Germinal center (tissue), 1 donor: ENCODE results near the gene RECQL5.
A peak's percentile ranks its signal among the peaks of the same experiment; 100 is the strongest.

Experiments used
- DNase-seq: peaks from one replicate; pipeline ENCODE4 v3.0.0; 2012; ENCODE audit warnings: mixed read lengths, low spot score

RECQL5 gene

DNA sequence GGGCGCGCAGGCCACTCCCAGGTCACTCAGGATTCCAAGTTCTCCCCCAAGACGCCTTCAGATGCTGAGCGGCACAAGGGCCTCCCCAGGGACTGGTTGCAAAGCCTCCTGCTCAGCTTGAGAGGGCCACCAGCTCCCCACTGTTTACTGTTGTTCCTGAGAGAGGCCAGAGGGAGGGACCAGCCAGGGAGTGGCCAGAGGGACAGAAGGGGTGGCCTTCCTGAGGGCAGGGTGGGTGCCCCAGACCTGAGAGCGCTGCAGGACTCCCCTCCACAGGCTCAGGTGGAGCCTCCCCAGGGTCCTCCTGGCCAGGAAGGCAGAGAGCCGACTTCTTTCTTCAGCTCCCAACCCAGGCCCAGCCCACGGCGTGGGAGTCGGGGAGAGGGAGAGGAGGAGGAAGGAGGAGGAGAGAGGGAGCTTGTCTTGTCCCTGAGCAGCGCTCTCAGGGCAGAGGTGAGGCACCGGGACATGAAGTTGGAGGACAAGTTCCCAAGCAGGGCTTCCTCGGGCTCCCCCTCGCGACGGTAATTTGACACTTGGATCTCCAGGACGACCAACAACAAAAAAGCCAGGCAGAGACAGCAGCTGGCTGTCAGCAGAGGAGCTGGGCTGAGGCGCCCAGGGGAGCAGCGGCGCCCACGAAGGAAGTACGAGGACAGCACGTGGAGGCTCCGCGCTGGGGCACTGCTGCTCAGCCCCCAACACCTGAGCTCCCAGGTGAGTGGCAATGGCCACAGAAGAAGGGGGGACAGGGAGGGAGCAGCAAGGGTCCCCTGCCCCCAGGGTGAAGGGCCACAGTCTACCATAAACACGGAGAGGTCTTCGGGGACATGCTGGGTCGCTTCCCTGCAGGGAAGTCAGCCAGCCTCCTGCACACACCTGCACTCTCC, 33.2 kb downstream of the RECQL5 start:
- peak; percentile 77 for DNase-seq

DNA sequence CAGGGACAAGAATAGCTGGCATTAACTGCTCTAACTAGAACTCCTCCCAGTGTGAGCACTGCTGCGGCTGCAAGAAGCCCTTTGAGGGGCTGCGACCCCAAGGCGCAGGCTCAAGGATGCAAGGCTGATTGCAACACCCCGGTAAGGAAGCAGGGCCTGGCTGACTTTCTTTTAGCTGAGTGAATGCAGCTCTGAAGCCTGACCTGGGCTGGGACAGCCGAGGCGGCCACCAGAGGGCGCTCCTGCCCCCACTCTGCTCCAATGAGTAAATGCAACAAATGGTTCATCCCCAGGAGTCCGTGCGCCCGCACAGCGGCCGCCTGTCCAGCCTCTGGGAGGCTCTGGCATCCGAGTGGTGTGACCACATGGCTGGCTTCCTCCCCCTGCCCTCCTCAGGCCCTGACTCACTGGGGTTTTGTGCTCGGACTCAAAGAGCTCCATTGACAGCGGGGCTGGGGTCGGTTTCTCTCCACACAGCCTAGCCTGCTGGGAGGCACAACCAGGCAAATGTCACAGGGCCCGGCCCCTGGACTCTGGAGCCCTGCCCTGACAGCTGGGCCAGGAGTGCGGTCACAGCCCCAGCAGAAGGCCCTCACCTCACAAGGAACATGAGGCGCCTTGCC, 34.0 kb downstream of the RECQL5 start, which contains the start of gene SMIM5:
SMIM5 (plus strand) TSS at position 572 of the 623 bp plus-strand sequence. CDS start 6,768 bp downstream, outside the sequence.
- peak; percentile 90 for DNase-seq

DNA sequence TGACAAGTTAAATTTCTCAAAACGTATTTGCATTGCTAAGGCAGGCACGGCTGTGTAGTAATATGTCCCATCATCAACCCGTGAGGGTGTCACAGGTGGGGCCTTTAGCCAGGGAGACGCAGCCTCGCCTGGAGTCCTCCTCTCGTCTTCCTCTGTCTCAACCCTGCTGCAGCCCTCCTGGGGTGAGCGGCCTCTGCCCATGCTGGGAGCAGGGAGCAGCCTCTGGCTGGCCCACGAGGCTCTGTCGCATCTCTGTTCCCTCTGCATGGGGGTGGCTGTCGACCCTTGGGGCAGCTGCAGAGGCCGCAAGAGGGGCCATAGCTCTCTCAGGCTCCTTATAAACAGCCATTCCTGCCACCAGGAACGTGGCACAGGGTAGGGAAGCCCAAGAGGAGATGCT, 34.5 kb downstream of the RECQL5 start:
- no peak for DNase-seq

DNA sequence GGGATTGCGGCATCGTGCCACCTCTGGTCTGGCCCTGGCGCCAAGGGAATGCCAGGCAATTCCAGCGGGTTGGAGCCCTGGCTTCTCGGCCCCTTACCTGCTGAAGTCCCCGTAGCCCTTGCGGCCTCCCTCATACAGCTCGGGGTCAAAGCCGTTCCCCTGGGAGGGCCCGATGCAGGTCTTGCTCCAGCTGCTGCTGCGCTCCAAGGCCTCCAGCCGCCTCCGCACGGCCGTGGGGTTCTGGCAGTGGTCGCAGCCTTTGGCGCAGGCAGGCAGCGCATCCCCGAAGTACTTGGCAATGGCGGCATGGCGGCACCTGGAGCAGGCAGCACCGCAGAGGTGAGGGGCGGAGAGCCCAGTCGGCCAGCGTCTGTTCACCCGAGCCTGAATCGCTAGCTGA, 35.6 kb downstream of the RECQL5 start:
- DNase-seq: no peak

DNA sequence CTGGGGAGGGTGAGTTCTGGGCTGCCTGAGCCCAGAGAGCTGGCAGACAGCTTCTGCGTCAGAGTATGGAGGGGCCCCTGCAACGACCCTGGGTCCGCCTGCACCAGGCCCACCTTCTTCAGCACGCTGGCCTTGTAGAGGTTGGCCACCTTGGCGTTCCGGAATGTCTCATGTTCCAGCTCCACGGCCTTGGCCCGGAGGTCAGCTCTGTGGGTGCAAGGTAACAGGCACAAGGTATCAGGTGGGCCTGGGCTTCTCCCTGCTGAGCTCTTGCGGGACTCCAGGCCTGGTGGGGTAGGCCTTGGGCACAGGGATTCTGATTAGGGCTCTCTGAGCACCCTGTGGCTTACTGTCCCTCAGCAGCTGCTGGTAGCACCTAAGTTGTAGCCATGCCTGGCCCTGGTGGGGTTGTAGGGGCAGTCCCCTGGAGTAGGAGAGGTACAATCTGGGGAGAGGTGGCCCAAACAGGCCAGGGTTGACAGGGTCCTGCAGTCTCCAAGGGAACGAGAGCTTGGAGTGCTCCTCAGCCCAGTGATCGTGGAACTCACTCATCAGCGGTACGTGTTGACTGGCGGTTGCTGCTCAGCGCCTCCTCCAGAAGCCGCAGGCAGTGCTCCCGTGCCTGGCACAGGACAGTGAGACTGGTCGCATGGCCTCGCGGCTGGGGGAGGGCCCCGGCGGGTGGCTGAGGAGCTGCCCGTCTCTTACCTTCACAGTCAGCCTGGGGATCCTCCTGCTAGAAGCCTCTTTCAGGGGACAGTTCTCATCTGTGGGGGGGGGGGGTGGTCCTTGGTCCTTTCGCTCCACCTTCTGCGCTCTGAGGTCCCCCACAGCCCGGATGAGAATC, 36.7 kb downstream of the RECQL5 start:
- DNase-seq: no peak

DNA sequence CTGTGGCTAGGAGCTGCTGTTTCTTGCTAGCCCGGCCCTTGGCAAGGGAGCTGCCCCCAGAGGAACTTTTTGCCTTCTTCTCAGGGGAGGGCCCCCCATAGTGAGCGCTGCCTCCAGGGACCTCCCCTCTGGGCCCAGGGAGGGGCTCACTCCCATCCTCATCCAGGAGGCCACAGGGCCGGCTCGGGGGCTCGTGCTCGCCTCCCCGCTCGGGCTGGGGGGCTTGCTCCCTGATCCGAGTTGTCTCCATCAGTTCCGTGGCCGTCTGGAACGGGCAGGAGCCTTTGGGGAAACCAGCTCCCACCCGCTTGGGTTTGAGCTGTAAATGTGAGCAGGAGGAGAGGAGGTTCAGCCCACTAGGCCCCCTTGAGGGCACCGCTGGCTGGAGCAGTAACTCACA, 37.8 kb downstream of the RECQL5 start:
- no peak for DNase-seq

DNA sequence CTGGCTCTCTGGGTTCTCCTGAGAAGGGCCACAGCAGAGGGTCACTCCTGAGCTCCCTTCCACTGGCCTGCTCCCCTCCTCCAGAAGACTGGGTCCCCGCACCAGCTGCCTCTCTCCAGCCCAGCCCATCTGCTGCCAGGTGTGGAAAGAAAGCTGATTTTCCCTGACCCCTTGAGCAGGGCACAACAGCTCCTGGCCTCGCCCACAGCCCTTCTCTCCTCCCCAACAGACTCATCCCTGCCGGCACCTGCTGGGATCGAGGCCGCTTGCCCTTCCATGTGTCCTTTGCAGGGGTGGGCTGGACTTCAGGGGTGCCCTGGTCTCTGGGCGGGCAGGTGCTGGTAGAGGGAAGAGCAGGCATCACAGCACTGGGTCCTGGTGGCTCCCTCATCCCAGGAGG, 38.5 kb downstream of the RECQL5 start:
- no peak for DNase-seq

DNA sequence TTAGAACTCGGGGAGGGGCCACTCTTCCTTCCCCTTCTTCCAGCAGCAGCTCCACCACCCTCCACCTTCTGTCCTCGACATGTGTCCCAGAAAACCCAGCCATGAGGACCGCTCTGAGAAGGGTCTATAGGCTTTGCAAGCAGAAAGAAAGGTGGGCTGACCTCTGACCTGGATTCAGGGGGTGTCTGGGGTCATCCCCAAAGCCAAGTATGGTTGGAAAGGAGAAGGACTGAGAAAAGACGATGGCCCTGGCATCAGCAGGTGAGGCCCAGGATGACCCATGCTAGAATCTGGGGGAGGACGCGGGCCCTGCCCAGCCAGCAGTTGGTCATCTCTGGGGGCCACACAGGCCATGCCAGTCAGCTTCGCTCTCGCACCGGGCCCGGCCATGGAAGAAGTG, 39.9 kb downstream of the RECQL5 start:
- DNase-seq: no peak

DNA sequence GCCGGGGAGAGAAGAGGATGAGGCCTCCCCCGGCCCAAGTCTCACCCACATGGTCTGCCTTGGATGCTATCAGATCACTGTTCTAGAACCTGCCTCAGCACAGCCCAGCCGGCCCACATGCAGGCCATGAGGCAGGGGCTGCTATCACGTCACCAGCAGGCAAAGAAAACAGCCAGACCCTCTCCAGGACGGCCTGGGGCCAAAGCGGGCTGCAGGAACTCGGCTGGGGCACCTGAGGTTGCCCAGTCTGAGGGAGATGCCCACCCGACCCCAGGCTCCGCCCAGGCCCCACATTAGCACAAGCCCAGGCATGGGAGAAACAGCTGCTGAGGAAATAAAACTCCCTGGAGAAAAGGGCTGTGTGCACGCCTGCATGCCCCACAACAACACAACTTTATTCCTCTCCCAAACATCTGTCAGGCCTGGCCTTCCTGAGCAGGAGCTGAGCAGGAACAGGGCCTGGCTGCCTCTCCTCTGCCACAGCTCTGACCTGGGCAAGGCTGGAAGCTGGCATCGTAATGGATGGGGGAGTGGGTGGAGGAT, 40.4 kb downstream of the RECQL5 start:
- DNase-seq: no peak

DNA sequence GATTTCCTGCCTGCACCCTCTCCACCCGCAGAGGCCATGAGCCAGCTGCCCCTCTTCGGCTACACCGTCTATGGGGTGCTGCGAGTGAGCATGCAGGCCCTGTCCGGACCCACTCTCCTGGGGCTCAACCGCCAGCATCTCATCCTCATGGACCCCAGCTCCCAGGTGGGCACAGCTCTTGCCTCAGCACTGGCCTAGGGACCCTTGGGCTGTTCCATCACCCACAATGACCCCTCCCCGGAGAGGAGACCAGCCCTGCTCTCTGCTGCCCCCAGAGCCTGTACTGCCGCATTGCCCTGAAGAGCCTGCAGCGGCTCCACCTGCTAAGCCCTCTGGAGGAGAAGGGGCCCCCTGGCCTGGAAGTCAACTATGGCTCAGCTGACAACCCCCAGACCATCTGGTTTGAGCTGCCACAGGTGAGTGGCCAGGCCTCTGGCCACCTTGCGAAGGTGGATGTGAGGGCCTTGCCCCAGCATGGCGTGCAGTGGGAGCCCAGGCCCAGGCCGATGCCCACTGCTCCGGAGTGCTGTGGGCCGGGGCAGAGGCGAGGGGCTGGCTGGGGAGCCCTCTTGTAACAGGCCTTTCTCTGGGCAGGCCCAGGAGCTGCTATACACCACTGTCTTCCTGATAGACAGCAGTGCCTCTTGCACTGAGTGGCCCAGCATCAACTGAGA, 41.0 kb downstream of the RECQL5 start:
- DNase-seq: peak; percentile 61

DNA sequence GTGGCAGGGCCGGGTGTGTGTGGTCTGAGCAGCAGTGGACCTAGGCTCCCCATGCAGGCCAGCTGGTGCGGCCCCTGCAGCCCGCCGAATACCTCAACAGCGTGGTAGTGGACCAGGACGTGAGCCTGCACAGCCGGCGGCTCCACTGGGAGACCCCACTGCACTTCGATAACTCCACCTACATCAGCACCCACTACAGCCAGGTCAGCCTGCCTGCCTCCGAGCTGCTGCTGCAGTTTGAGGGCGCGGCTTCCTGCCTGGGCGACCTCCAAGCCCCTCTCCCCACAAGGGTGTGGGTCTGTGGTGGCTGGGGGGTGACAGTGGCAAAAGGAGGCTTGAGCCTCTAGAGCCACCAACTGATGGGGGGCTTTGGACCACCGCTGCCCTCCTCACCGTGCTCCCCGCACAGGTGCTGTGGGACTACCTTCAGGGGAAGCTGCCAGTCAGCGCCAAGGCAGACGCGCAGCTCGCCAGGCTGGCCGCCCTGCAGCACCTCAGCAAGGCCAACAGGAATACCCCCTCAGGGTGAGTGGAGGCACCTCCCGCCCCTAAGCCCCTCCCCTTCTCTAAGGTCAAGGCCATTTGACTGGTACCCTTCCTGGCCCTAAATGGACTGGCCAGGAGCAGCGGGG, 42.1 kb downstream of the RECQL5 start:
- no peak for DNase-seq

DNA sequence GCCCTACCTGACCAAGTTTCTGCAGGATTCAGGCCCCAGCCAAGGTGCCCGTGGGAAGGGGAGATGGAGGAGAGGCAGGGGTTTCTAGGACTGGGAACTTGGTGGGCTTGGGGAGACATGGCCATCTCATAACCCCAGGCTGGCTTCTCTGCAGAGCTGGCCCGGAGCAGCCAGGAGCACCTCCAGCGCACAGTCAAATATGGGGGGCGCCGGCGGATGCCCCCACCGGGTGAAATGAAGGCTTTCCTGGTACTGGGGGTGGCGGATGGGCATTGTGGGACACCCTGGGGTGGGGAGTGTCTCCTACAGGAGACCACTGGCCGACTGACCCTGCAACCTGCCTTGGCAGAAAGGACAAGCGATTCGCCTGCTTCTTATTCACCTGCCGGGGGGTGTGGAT, 42.9 kb downstream of the RECQL5 start:
- DNase-seq: no peak

DNA sequence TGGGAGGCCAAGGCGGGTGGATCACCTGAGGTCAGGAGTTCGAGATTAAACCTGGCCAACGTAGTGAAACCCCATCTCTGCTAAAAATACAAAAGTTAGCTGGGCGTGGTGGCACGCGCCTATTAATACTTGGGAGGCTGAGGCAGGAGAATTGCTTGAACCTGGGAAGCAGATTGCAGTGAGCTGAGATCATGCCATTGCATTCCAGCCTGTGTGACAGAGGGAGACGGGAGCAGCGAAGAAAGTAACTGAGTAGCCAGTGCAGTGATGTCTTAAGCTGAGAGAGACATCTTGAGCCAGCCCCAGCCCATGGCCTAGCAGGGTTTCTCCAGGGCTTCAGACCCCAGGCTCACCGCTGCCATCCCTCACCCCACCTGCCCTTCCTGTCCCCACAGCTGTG, 43.6 kb downstream of the RECQL5 start:
- DNase-seq: no peak

DNA sequence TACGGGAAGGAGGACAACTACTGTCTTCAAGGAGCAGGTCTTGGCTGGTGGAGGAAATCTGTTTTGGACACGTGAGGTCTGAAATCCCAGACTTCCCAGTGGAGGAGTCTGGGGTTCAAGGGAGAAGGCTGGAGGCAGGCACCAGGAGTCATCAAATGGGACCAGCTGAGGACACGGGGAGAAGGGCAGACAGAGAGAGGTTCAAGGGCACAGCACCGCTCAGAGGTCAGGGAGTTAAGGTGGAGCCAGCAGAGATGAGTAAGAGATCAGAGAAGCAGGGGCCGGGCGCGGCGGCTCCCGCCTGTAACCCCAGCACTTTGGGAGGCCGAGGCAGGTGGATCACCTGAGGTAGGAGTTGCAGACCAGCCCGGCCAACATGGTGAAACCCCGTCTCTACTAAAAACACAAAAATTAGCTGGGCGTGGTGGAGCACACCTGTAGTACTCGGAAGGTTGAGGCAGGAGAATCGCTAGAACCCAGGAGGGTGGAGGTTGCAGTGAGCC, 44.1 kb downstream of the RECQL5 start:
- no peak for DNase-seq

DNA sequence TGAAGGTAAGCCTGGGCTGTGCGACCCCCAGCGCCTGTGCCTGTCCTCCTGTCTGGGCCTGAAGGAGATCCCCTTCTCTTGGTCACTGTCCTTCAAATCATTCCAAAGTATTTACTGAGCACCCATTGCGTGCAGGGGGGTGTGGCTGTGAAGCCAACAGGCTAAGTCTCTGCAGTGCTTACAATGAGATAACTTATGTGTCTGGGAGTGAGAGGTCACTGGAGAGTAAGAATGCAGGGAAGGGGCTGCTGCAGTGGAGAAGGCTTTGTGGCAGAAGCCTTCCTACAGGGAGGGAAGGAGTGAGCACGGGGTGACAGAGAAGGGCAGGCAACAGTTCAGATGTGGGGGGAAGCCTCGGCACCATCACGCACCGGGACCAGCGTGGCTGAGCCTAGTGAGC, 44.9 kb downstream of the RECQL5 start:
- DNase-seq: no peak

DNA sequence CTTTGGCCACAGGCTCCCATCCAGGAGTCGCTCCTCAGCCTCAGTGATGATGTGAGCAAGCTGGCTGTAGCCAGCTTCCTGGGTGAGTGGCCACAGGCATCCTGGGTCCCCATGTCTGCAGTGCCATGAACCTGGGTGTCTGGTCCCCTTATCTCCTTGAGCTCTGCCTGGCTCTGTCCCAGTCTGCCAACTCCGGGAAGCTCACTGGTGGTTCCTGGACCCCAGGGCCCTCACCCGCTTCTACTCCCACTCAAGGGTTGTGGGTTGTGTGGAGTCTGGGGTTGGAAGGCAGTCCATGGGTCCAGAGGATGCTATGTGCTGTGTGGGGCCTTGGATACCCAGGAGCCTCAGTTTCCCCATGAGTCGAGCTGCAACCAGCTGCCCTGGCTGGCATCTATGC, 45.5 kb downstream of the RECQL5 start:
- DNase-seq: no peak

DNA sequence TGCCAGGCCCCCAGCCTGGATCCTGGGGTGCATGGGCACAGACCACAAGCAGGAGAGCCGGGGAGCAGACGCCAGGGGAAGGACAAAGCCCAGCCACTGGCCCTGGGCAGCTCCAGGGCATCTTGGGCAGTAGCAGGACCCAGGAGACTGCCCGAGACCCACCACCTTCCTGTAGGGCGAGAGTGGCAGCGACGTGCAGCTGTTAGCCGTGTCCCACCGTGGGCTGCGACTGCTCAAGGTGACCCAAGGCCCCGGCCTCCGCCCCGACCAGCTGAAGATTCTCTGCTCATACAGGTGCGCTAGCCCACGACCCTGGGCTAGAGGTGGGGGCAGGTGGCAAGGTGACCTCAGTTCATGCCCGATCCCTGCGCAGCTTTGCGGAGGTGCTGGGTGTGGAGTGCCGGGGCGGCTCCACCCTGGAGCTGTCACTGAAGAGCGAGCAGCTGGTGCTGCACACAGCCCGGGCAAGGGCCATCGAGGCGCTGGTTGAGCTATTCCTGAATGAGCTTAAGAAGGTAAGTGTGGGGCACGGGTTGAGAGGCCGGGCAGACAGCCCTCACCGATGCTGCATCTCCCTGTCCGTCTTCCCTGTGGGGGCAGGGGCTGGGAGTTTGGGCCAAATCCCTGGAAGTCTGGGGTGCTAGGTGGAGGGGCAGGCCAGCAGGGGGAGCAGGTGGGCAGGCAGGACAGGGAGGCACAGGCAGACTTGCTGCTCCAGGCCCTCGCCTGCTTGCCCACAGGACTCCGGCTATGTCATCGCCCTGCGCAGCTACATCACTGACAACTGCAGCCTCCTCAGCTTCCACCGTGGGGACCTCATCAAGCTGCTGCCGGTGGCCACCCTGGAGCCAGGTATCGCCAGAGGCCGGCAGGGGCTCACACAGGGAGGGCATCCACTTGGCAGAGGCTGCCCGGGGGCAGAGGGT, 47.2 kb downstream of the RECQL5 start:
- peak; percentile 31 for DNase-seq

DNA sequence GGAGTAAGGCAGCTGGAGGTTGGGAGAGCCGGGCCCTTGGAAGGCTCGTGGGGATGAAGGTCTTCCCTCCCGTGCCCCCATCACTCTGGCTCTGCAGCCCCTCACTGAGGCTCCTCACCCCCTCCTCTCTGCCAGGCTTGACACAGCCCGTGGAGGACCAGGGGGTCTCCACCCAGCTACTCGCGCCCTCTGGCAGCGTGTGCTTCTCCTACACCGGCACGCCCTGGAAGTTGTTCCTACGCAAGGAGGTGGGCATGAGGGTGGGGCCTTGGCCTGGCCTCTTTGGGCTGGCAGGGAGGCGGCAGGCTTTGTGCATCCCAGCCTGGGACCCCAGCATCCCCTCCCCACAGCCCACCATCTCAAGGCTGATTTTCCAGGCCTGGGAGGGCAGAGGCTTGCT, 49.3 kb downstream of the RECQL5 start:
- no peak for DNase-seq

DNA sequence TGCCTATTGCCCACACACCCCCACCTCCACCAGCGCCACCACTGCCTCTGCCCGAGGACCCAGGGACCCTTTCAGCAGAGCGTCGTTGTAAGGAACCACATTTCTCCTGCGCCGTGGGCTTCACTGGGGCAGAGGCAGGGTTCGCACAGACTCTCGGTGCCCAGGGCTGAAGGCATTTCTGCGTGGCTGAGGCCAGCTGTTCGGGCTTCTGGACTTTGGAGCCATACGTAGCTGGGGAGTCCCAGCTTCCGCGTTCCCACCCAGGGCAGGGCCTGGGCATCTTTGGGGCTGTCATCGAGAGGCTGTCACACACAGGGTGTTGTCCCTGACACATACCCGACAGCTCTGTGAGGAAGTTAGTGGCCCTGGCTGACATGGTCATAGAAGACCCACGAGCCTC, 49.7 kb downstream of the RECQL5 start:
- no peak for DNase-seq

DNA sequence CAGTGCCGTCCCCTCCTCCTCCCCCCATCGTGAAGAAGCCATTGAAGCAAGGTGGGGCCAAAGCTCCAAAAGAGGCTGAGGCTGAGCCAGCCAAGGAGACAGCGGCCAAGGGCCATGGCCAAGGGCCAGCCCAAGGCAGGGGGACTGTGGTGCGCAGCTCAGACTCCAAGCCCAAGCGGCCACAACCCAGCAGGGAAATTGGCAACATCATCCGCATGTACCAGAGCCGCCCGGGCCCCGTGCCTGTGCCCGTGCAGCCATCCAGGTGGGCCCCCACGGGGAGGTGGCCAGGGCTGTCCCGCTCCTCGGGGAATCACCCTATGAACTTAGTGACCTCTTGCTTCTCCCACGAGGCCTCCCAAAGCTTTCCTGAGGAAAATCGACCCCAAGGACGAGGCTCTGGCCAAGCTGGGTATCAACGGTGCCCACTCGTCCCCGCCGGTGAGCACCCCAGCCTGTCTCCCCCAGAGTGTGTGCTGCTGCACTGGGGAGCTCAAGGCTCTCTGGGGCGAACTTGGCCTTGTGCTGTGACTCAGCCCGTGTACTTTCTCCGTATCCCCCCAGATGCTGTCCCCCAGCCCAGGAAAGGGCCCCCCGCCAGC, 50.3 kb downstream of the RECQL5 start:
- no peak for DNase-seq
